ENCODE data around the gene BMP6.

The BMP6 gene

DNA sequence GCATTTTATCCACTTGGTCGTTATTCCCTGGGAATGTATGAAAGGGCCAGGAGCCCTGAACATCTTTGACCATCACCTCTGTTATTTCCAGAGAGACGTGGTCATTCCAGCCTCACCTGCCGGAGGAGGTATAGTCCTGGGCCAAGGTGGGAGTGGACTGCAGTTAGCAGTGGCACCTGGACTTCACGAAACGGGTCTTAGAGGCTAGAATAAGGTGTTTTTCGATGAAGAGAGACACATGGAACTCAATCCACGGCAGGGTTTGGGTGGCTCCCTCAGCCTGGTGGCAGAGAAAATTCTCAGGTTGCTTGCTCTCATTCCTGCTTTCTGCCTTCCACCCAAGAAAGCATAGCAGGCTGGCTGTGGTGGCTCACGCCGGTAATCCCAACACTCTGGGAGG is 48.0 kb downstream of the BMP6 start:
- no peak for DNase-seq (ENCODE audit: low read depth)
- no peak overlapping the region for H3K4me3 ChIP-seq (ENCODE audit: control insufficient read depth, low read depth, low read length)
- TF ChIP-seq, protein P1, sequence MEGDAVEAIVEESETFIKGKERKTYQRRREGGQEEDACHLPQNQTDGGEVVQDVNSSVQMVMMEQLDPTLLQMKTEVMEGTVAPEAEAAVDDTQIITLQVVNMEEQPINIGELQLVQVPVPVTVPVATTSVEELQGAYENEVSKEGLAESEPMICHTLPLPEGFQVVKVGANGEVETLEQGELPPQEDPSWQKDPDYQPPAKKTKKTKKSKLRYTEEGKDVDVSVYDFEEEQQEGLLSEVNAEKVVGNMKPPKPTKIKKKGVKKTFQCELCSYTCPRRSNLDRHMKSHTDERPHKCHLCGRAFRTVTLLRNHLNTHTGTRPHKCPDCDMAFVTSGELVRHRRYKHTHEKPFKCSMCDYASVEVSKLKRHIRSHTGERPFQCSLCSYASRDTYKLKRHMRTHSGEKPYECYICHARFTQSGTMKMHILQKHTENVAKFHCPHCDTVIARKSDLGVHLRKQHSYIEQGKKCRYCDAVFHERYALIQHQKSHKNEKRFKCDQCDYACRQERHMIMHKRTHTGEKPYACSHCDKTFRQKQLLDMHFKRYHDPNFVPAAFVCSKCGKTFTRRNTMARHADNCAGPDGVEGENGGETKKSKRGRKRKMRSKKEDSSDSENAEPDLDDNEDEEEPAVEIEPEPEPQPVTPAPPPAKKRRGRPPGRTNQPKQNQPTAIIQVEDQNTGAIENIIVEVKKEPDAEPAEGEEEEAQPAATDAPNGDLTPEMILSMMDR (IDR thresholded peaks at IDR 0.05; ENCODE audit: control insufficient read depth, insufficient read depth, low read depth, low read length, missing control alignments) = no peak

DNA sequence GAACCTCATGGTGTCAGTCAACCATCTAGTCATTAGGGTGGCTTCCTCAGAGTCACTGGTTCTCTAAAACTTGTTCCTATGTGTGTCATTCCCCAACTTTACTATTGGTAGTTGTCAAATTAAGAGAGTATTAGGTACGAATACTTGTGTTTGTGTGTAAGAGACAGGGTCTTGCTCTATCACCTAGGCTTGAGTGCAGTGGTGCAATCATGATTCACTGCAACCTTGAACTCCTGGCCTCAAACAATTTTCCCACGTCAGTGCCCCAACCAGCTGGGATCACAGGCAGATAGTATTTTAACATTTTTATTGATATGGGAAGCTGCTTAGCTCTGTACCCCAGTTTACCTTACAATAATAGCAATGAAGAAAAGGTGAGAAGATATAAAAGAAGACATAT is 50.6 kb downstream of the BMP6 start:
- no peak overlapping the region for H3K4me3 ChIP-seq (ENCODE audit: control insufficient read depth, low read depth, low read length)
- DNase-seq (ENCODE audit: low read depth) = no peak
- TF ChIP-seq, protein P1 (IDR thresholded peaks at IDR 0.05; ENCODE audit: control insufficient read depth, insufficient read depth, low read depth, low read length, missing control alignments) = no peak

DNA sequence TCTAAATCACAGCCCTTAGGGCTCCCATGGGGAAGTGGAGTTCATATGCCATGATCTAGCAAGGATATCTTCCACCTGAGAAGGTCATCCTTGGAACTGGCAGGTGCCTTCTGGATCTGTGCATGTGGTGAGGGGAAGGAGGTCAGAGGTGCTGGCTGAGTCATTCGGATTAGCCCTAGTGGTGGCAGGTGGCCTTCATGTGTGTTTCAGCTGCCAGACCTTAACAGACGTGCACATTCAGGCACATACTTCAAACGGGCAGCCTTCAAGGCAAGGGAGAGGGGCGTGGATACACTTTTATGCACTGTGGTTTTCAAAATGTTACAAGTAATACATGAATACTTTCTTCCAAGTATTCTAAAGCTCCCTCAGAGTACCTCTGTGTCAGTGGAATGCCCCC is 51.2 kb downstream of the BMP6 start:
- TF ChIP-seq, protein P1 (IDR thresholded peaks at IDR 0.05; ENCODE audit: control insufficient read depth, insufficient read depth, low read depth, low read length, missing control alignments) = no peak
- no peak for DNase-seq (ENCODE audit: low read depth)
- no peak overlapping the region for H3K4me3 ChIP-seq (ENCODE audit: control insufficient read depth, low read depth, low read length)

DNA sequence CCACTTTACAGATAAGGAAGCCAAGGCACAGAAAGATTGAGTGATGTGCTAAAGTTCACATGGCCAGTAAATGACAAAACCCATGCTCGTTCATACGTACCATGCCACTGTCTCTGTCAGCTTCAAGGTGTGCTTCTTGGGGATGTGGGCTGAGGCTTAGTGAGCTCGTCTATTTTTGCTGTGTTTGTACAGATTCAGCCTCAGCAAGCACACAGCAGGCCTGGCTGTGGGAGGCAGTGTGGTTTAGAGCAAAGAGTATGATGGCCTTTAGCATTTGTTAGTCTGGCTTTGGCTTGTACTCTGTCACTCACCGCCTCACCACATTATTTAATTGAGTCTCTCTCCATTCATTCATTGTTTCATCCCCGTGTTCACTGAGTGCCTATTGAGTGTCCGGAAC is 55.3 kb downstream of the BMP6 start:
- H3K4me3 ChIP-seq (ENCODE audit: control insufficient read depth, low read depth, low read length) = no peak overlapping the region
- TF ChIP-seq, protein P1 (IDR thresholded peaks at IDR 0.05; ENCODE audit: control insufficient read depth, insufficient read depth, low read depth, low read length, missing control alignments) = no peak
- no peak for DNase-seq (ENCODE audit: low read depth)

DNA sequence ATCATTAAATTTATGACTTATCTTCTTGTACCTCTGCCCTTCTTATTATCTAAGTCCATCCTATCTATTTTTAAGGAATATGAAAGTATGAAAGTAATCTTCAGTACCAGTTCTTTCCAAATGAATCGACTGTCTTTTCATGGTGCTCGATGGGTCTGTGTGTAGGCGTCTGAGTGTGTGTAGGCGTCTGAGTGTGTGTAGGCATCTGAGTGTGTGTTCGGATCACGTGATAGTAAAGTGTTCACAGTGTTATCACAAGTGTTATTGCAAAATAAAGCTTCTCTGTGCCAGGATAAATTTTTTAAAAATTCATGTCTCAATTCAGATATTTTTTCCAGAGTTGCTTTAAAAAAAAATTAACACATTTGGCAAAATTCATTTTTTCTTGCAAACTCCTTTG is 58.3 kb downstream of the BMP6 start:
- TF ChIP-seq, protein P1 (IDR thresholded peaks at IDR 0.05; ENCODE audit: control insufficient read depth, insufficient read depth, low read depth, low read length, missing control alignments) = no peak
- no peak overlapping the region for H3K4me3 ChIP-seq (ENCODE audit: control insufficient read depth, low read depth, low read length)
- no peak for DNase-seq (ENCODE audit: low read depth)

DNA sequence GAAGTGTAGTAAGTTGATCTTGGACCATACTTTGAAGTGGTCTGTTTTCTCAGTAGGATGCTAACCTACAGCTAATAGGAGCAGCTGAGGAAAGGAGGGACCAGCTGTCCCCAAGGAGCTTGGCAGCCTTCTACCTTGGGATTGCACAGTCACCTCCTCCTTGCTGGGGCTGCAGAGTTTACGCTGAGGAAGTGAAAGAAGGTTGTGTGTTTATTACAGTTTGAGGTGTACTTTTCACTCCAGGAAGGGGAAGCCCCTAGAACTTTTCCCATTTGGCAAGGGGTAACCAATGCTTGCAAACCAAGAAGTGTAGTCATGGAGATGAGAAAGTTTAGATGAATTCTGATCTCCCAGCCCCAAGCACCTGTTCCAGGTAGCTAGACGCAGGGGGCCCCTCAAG is 58.8 kb downstream of the BMP6 start:
- no peak for DNase-seq (ENCODE audit: low read depth)
- H3K4me3 ChIP-seq (ENCODE audit: control insufficient read depth, low read depth, low read length) = no peak overlapping the region
- TF ChIP-seq, protein P1 (IDR thresholded peaks at IDR 0.05; ENCODE audit: control insufficient read depth, insufficient read depth, low read depth, low read length, missing control alignments) = no peak

Measured in AG09309 (cell line).